ENCODE measurements around the gene MUC20.
"Not testable (repeated sequence)": the region's sequence is repeated elsewhere in the genome, so short reads cannot be mapped to it uniquely, and the experiment has no call there.

The MUC20 gene

DNA sequence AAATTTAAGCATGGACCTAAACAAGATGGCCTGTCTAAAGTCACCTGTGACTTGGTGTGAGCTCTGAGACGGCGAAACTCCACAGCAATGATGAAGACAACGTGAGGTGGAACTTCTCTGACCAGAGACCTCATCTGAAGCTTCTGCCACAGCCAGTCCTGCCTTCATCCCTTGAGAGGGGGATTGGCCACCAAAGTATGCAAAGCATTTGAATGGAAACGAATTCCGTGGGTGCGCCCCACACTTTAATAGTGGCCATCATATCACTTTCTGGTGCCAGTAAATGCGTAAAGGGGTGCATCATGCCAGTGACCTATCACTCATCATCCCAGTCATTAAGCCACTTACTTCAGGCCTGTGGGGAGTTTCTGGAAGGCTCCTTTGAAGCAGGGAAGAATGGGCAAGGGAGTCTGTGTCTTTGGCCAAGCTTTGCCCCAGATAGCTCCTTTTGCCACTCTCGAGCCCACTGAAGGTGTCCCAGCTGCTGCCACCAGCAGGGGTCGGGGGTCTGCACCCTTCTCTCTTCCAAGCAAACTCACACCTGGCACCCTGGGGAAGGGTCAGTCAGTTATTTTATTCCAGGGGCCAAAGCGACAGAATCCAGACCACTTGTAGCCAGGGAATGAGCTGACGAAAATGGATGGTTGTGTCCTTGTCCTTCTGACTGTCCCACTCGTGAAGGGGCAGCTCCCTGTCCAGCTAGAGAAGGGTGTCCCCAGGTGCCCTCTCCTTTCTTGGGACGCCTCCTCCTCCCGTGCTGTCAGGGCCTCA lies 17.7 kb downstream of the MUC20 start:
- peaks cover 6% of the 10 kb centered on the region for H3K27me3 ChIP-seq (ENCODE audit: insufficient read depth, insufficient read length)
- DNase-seq (ENCODE audit: low read depth, low spot score) = no peak
- H3K9me3 ChIP-seq (ENCODE audit: insufficient read depth, low read length) = no peaks in the 10 kb centered on the region
- H3K4me3 ChIP-seq (ENCODE audit: insufficient read length, low read depth) = no peak overlapping the region
- H3K36me3 ChIP-seq (ENCODE audit: insufficient read depth, insufficient read length, low read length) = no peaks in the 10 kb centered on the region
- H3K4me1 ChIP-seq (ENCODE audit: insufficient read depth, insufficient read length) = no peaks in the 10 kb centered on the region
- H3K9ac ChIP-seq (ENCODE audit: insufficient read length, low read depth) = no peak overlapping the region
- TF ChIP-seq SUZ12 (IDR thresholded peaks at IDR 0.05; ENCODE audit: extremely low read depth, insufficient read depth, insufficient read length) (no peak), YY1 (IDR thresholded peaks at IDR 0.05; ENCODE audit: insufficient read depth, insufficient read length) (no peak), ZNF274 (IDR thresholded peaks at IDR 0.05; ENCODE audit: low read depth, low read length) (no peak)

DNA sequence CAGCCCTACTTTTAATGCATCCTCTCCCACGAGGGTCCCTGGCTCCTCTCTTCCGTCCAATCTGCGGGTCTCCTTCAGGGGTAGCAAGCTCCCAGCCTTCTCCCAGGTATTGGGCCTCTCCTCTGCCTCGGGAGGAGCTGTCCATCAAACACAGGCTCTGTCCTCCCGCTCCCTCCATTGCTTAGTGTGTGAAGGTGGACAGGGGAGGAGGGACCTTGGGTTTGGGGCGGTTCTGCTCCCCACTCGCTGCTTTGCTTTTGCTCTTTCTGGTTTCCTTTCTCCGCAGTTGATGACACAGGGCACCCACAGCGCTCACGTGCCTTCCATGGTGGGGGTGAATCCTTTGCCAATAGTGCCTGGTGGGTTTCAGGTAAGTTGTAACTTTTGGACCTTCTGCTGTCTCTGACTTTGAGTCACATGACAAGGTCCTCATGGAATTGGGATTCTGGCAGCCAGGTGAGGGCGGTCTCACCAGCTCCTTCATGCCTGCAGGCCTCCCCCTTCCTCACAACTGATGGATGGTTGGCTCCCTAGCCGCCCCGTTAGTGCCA lies 18.9 kb downstream of the MUC20 start:
- H3K27me3 ChIP-seq (ENCODE audit: insufficient read depth, insufficient read length) = peaks cover 6% of the 10 kb centered on the region
- TF ChIP-seq SUZ12 (IDR thresholded peaks at IDR 0.05; ENCODE audit: extremely low read depth, insufficient read depth, insufficient read length) (no peak), ZNF274 (IDR thresholded peaks at IDR 0.05; ENCODE audit: low read depth, low read length) (no peak), YY1 (IDR thresholded peaks at IDR 0.05; ENCODE audit: insufficient read depth, insufficient read length) (no peak)
- no peaks in the 10 kb centered on the region for H3K4me1 ChIP-seq (ENCODE audit: insufficient read depth, insufficient read length)
- no peak overlapping the region for H3K4me3 ChIP-seq (ENCODE audit: insufficient read length, low read depth)
- no peak for DNase-seq (ENCODE audit: low read depth, low spot score)
- no peaks in the 10 kb centered on the region for H3K36me3 ChIP-seq (ENCODE audit: insufficient read depth, insufficient read length, low read length)
- H3K9ac ChIP-seq (ENCODE audit: insufficient read length, low read depth) = no peak overlapping the region
- H3K9me3 ChIP-seq (ENCODE audit: insufficient read depth, low read length) = no peaks in the 10 kb centered on the region

- DNase-seq (ENCODE audit: low read depth, low spot score) = no peak
- no peaks in the 10 kb centered on the region for H3K4me1 ChIP-seq (ENCODE audit: insufficient read depth, insufficient read length)
- no peaks in the 10 kb centered on the region; the same call in 1 of the 2 replicates for H3K9me3 ChIP-seq (ENCODE audit: insufficient read depth, low read length)
- peaks cover 10% of the 10 kb centered on the region for H3K36me3 ChIP-seq (ENCODE audit: insufficient read depth, insufficient read length, low read length)
- peaks cover 26% of the 10 kb centered on the region for H3K27me3 ChIP-seq (ENCODE audit: insufficient read depth, insufficient read length)
- no peak for TF ChIP-seq ZNF274 (IDR thresholded peaks at IDR 0.05; ENCODE audit: low read depth, low read length)
- no peak for TF ChIP-seq YY1 (IDR thresholded peaks at IDR 0.05; ENCODE audit: insufficient read depth, insufficient read length)
- no peak for TF ChIP-seq SUZ12 (IDR thresholded peaks at IDR 0.05; ENCODE audit: extremely low read depth, insufficient read depth, insufficient read length)
- no peak overlapping the region for H3K4me3 ChIP-seq (ENCODE audit: insufficient read length, low read depth)
- no peak overlapping the region for H3K9ac ChIP-seq (ENCODE audit: insufficient read length, low read depth)
Observed at GRCh38 chr3:195744437-195744836, 23.7 kb downstream of the MUC20 start.

GRCh38 chr3:195746346-195746745 lies 25.6 kb downstream of the MUC20 start:
- DNase-seq (ENCODE audit: low read depth, low spot score) = no peak
- no peak overlapping the region for H3K9ac ChIP-seq (ENCODE audit: insufficient read length, low read depth)
- TF ChIP-seq YY1 (IDR thresholded peaks at IDR 0.05; ENCODE audit: insufficient read depth, insufficient read length) = no peak
- no peak for TF ChIP-seq SUZ12 (IDR thresholded peaks at IDR 0.05; ENCODE audit: extremely low read depth, insufficient read depth, insufficient read length)
- no peak for TF ChIP-seq ZNF274 (IDR thresholded peaks at IDR 0.05; ENCODE audit: low read depth, low read length)

DNA sequence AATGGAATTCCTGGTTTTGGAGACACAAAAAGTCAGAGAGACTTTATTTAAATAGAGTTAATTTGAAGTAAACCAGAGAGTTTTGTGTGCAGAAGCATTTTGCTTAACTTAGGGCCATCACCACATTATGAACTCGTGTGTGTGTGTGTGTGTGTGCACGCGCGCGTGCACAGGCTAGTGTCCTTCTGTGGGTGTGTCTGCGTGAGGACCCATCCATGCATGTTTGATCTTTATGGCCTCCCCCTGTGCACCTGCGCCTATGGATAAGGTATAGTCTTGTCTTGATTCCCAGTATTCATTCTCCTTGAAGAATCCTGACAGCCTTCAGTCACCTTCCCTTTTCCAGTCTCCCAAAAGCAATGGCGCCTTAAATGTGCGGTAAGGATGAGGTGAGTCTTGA lies 26.0 kb downstream of the MUC20 start:
- H3K27me3 ChIP-seq (ENCODE audit: insufficient read depth, insufficient read length) = peaks cover 24% of the 10 kb centered on the region
- peaks cover 14% of the 10 kb centered on the region for H3K36me3 ChIP-seq (ENCODE audit: insufficient read depth, insufficient read length, low read length)
- no peaks in the 10 kb centered on the region for H3K4me1 ChIP-seq (ENCODE audit: insufficient read depth, insufficient read length)
- DNase-seq (ENCODE audit: low read depth, low spot score) = no peak
- no peak overlapping the region for H3K9ac ChIP-seq (ENCODE audit: insufficient read length, low read depth)
- no peak overlapping the region for H3K4me3 ChIP-seq (ENCODE audit: insufficient read length, low read depth)
- no peaks in the 10 kb centered on the region; the same call in 1 of the 2 replicates for H3K9me3 ChIP-seq (ENCODE audit: insufficient read depth, low read length)
- TF ChIP-seq YY1 (IDR thresholded peaks at IDR 0.05; ENCODE audit: insufficient read depth, insufficient read length) (no peak), SUZ12 (IDR thresholded peaks at IDR 0.05; ENCODE audit: extremely low read depth, insufficient read depth, insufficient read length) (no peak), ZNF274 (IDR thresholded peaks at IDR 0.05; ENCODE audit: low read depth, low read length) (no peak)

More at GRCh38 chr3:195746346-195746745, 25.6 kb downstream of the MUC20 start:
- Histone ChIP-seq H3K4me1 (ENCODE audit: insufficient read depth, insufficient read length) (no peaks in the 10 kb centered on the region), H3K36me3 (ENCODE audit: insufficient read depth, insufficient read length, low read length) (peaks cover 10% of the 10 kb centered on the region), H3K4me3 (ENCODE audit: insufficient read length, low read depth) (no peak overlapping the region), H3K9me3 (ENCODE audit: insufficient read depth, low read length) (no peaks in the 10 kb centered on the region; the same call in 1 of the 2 replicates), H3K27me3 (ENCODE audit: insufficient read depth, insufficient read length) (peaks cover 26% of the 10 kb centered on the region)

GRCh38 chr3:195748661-195749060 lies 27.9 kb downstream of the MUC20 start:
- H3K4me1 ChIP-seq (ENCODE audit: insufficient read depth, insufficient read length) = no peaks in the 10 kb centered on the region
- TF ChIP-seq ZNF274 (IDR thresholded peaks at IDR 0.05; ENCODE audit: low read depth, low read length) = no peak
- peaks cover 23% of the 10 kb centered on the region for H3K27me3 ChIP-seq (ENCODE audit: insufficient read depth, insufficient read length)
- peaks cover 27% of the 10 kb centered on the region for H3K36me3 ChIP-seq (ENCODE audit: insufficient read depth, insufficient read length, low read length)
- no peaks in the 10 kb centered on the region; the same call in 1 of the 2 replicates for H3K9me3 ChIP-seq (ENCODE audit: insufficient read depth, low read length)
- H3K4me3 ChIP-seq (ENCODE audit: insufficient read length, low read depth) = no peak overlapping the region
- DNase-seq (ENCODE audit: low read depth, low spot score) = no peak
- H3K9ac ChIP-seq (ENCODE audit: insufficient read length, low read depth) = no peak overlapping the region

DNA sequence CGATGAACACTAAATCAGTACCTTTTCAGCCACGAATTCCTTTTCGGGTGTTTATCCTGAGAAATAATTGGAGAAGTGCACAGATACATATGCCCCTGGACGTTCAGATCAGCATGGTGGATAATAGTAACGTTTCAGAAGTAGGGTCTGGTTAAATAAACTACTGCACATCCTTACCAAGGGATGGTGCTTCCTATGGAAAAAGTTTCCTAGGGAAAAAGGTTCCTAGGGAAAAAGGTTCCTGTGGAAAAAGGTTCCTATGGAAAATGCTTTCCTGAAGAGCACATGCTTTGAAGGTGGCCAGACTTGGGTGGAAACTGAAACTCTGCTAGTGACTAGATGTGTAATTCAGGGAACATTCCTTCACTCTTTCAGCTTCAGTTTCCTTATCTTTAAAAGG lies 28.3 kb downstream of the MUC20 start:
- H3K9ac ChIP-seq (ENCODE audit: insufficient read length, low read depth); DNase-seq (ENCODE audit: low read depth, low spot score); H3K9me3 ChIP-seq (ENCODE audit: insufficient read depth, low read length); H3K4me1 ChIP-seq (ENCODE audit: insufficient read depth, insufficient read length); H3K4me3 ChIP-seq (ENCODE audit: insufficient read length, low read depth): not testable (repeated sequence)
- Histone ChIP-seq H3K27me3 (ENCODE audit: insufficient read depth, insufficient read length) (peaks cover 23% of the 10 kb centered on the region), H3K36me3 (ENCODE audit: insufficient read depth, insufficient read length, low read length) (peaks cover 27% of the 10 kb centered on the region)

Data from NT2/D1 (cell line).